Transverse colon (tissue), 4 donors: ENCODE data around the gene RBMX2. TPM values are rescaled to one million over a fixed set of nuclear protein-coding genes. Genes with fewer than 3 reads are reported as not detected.
"Not testable (repeated sequence)": the region's sequence is repeated elsewhere in the genome, so short reads cannot be mapped to it uniquely, and the experiment has no call there.

Experiments
- DNase-seq: peaks from one replicate; pipeline ENCODE4 v3.0.0-alpha.2; 2019
- H3K27ac ChIP-seq, 4 donors: fragments of 200-600 bp; sonication (generic); 2 replicates each; pipeline ENCODE4 v1.5.1; 2016 to 2018; ENCODE audit warnings: inconsistent platforms in 4 of 4
- H3K27me3 ChIP-seq: fragments of 200-600 bp; sonication (generic); 2 replicates; pipeline ENCODE4 v1.5.1; 2017; ENCODE audit warnings: inconsistent platforms
- H3K36me3 ChIP-seq, 4 donors: fragments of 200-600 bp; sonication (generic); 2 replicates each; pipeline ENCODE4 v1.5.1; 2017 to 2019; ENCODE audit warnings: inconsistent platforms in 4 of 4
- H3K4me1 ChIP-seq, 4 donors: fragments of 200-600 bp; sonication (generic); 2 replicates each; pipeline ENCODE4 v1.5.1; 2017 to 2020; ENCODE audit warnings: inconsistent platforms in 4 of 4
- H3K4me3 ChIP-seq, 4 donors: fragments of 200-600 bp; sonication (generic); 1 replicate in 1 of 4; 2 replicates in 3 of 4; pipeline versions ENCODE4 v1.5.1 to v1.6.1; 2017 to 2019; ENCODE audit warnings: inconsistent platforms in 4 of 4
- H3K9me3 ChIP-seq, 2 donors: fragments of 200-600 bp; sonication (generic); 2 replicates each; pipeline ENCODE4 v1.5.1; 2017 to 2019; ENCODE audit warnings: inconsistent platforms in 2 of 2
- CTCF ChIP-seq, 5 experiments: fragments of 200-600 bp in 3 of 5; fragments of 450-650 bp in 2 of 5; sonication (generic) in 3 of 5; IDR thresholded peaks; 1 replicate in 2 of 5; 2 replicates in 3 of 5; pipeline ENCODE4 v1.5.1; 2016 to 2017; ENCODE audit warnings: antibody characterized with exemption in 5 of 5, inconsistent platforms in 3 of 5, mild to moderate bottlenecking in 2 of 5, moderate library complexity in 1 of 5
- EP300 ChIP-seq: sonication (generic); formaldehyde crosslinking; IDR thresholded peaks from one replicate; pipeline ENCODE4 v1.6.1; 2017; ENCODE audit warnings: antibody characterized with exemption, low read depth
- POLR2A ChIP-seq: fragments of 450-650 bp; IDR thresholded peaks from one replicate; pipeline ENCODE4 v1.6.1; 2016; ENCODE audit warnings: antibody characterized with exemption, mild to moderate bottlenecking, moderate library complexity
- POLR2AphosphoS5 ChIP-seq, 3 donors: sonication (generic); formaldehyde crosslinking; IDR thresholded peaks; one replicate each; pipeline ENCODE4 v1.6.1; 2016; ENCODE audit warnings: antibody characterized with exemption in 3 of 3
- WGBS, 2 donors: methylation state at CpG; one replicate each; pipeline ENCODE4 v1.1.5; 2018; ENCODE audit warnings: low coverage in 1 of 2; 5-methylcytosine and 5-hydroxymethylcytosine counted together
- in situ Hi-C, 4 donors: fragments of 200-750 bp; cut with MboI; loops; one replicate each; pipeline versions ENCODE4 v1.15.0 to v1.15.1; 2017; ENCODE audit warnings: low sequenced_read_pairs in 3 of 4, low pct_ligation_motif_present in 1 of 4, low pct_unique_long_range_greater_than_20kb in 1 of 4
- intact Hi-C: fragments of 100-400 bp; cut with DNase I; formaldehyde crosslinking; loops from one replicate; pipeline ENCODE4 v1.15.1; 2023; ENCODE audit warnings: low total_unique reads
- total RNA-seq, 4 donors: library from RNA; depleted of rRNA; stranded (reverse); fragments of >200 nt; gene quantifications; one replicate each; pipeline ENCODE4 v1.1.0, GENCODE V29; 2016

Gene RBMX2
- total RNA-seq, result 10 to 100 TPM in 2 of 4 donors, 1 to 10 TPM in 1, under 1 TPM in 1; 1.00 to 13.0 (median 7.6) TPM

- Histone ChIP-seq H3K27ac (peak within 1 kb of the TSS; percentile 67 to 86 (median 82)), H3K4me1 (peaks cover 0 to 9% (median 0%) of the 10 kb centered on the region in 4 donors), H3K27me3 (no peaks in the 10 kb centered on the region), H3K4me3 (peak within 1 kb of the TSS; percentile 42 to 73 (median 56)), H3K9me3 (no peaks in the 10 kb centered on the region), H3K36me3 (no peaks in the 10 kb centered on the region)
- in situ Hi-C loops (no loop called here), intact Hi-C loops (no loop called here)
- peak; percentile 78 for DNase-seq
- TF ChIP-seq EP300, result no peak
- peak; percentile 43 to 73 (median 67) for TF ChIP-seq POLR2AphosphoS5 (IDR thresholded peaks at IDR 0.05)
- no peak for TF ChIP-seq CTCF (IDR thresholded peaks at IDR 0.05)
- TF ChIP-seq POLR2A, result peak; percentile 62
- 49% methylated on average over 47 of the region's 47 CpGs; no CpG with 5 or more reads in 1 of the 2 donors for WGBS, 2 donors
These were observed at the start of gene RBMX2 for GRCh38 chrX:130401415-130402207. RBMX2 (plus strand) TSS chrX:130401987; CDS start chrX:130402033, 46 bp downstream.

GRCh38 chrX:130352050-130352449, 49.7 kb upstream of the RBMX2 start:
- H3K4me3 ChIP-seq, H3K27ac ChIP-seq, in situ Hi-C loops, H3K27me3 ChIP-seq, H3K9me3 ChIP-seq, DNase-seq, intact Hi-C loops, H3K36me3 ChIP-seq, H3K4me1 ChIP-seq: not testable (repeated sequence)
- WGBS, 2 donors, result 76% methylated on average over 1 of the region's 1 CpG; no CpG with 5 or more reads in 1 of the 2 donors

GRCh38 chrX:130376077-130376476, 25.7 kb upstream of the RBMX2 start:
- intact Hi-C loops, result no loop called here
- no peaks in the 10 kb centered on the region for H3K9me3 ChIP-seq

GRCh38 chrX:130378024-130378669, 23.6 kb upstream of the RBMX2 start:
- WGBS, 2 donors, result 0 to 20% methylated on average over 1 to 5 of the region's 5 CpGs
- intact Hi-C loops, result no loop called here
- TF ChIP-seq POLR2AphosphoS5 (IDR thresholded peaks at IDR 0.05) (no peak), CTCF (IDR thresholded peaks at IDR 0.05) (no peak), EP300 (no peak), POLR2A (no peak)
- in situ Hi-C loops, result loop anchor here in 2 of 4 donors (25.0 kb wide), 1 partner anchor 534 kb away; the partner anchor contains the start of gene ENOX2 (in 2 of the 2)
- H3K36me3 ChIP-seq, result no peaks in the 10 kb centered on the region
- H3K27me3 ChIP-seq, result no peaks in the 10 kb centered on the region
- H3K4me3 ChIP-seq, result no peak overlapping the region
- DNase-seq, result no peak
- no peaks in the 10 kb centered on the region for H3K9me3 ChIP-seq
- H3K4me1 ChIP-seq, result no peaks in the 10 kb centered on the region
- no peak overlapping the region for H3K27ac ChIP-seq

More at GRCh38 chrX:130376077-130376476, 25.7 kb upstream of the RBMX2 start:
- Histone ChIP-seq H3K27ac (no peak overlapping the region), H3K27me3 (no peaks in the 10 kb centered on the region), H3K36me3 (no peaks in the 10 kb centered on the region), H3K4me1 (no peaks in the 10 kb centered on the region), H3K4me3 (no peak overlapping the region)
- in situ Hi-C loops, result loop anchor here in 2 of 4 donors (25.0 kb wide), 1 partner anchor 536 kb away; the partner anchor contains the start of gene ENOX2 (in 2 of the 2)
- TF ChIP-seq EP300 (no peak), POLR2A (no peak), POLR2AphosphoS5 (IDR thresholded peaks at IDR 0.05) (no peak), CTCF (IDR thresholded peaks at IDR 0.05) (no peak)
- no peak for DNase-seq
